Gastrocnemius medialis (tissue), 4 donors: ENCODE results near the gene RILPL2.
"Not testable (repeated sequence)": the region's sequence is repeated elsewhere in the genome, so short reads cannot be mapped to it uniquely, and the experiment has no call there.

Experiments
- POLR2A ChIP-seq, 2 donors: fragments of 450-650 bp; IDR thresholded peaks; one replicate each; pipeline ENCODE4 v1.6.1; 2017; ENCODE audit warnings: antibody characterized with exemption in 2 of 2, mild to moderate bottlenecking in 2 of 2, moderate library complexity in 2 of 2
- TF ChIP-seq, protein P1 (sequence below), 5 experiments: fragments of 450-650 bp in 3 of 5; fragments of 200-600 bp in 2 of 5; sonication (generic) in 2 of 5; IDR thresholded peaks in 4 of 5; conservative IDR thresholded peaks in 1 of 5; 1 replicate in 4 of 5; 2 replicates in 1 of 5; pipeline ENCODE4 v1.5.1; 2016 to 2019; ENCODE audit warnings: antibody characterized with exemption in 5 of 5, mild to moderate bottlenecking in 3 of 5, moderate library complexity in 3 of 5

DNA sequence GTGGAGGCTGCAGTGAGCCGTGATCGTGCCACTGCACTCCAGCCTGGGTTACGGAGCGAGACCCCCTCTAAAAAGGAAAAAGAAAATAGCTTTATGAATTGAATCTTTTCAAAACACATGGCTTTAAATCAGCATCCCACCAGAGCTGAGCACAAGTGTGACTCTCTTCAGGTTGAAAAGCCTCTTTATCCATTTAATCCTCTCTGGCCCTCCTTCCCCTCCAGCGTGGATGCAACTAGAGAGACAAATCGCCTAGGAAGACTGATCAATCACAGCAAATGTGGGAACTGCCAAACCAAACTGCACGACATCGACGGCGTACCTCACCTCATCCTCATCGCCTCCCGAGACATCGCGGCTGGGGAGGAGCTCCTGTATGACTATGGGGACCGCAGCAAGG is 29.2 kb downstream of the RILPL2 start:
- TF ChIP-seq, protein P1, sequence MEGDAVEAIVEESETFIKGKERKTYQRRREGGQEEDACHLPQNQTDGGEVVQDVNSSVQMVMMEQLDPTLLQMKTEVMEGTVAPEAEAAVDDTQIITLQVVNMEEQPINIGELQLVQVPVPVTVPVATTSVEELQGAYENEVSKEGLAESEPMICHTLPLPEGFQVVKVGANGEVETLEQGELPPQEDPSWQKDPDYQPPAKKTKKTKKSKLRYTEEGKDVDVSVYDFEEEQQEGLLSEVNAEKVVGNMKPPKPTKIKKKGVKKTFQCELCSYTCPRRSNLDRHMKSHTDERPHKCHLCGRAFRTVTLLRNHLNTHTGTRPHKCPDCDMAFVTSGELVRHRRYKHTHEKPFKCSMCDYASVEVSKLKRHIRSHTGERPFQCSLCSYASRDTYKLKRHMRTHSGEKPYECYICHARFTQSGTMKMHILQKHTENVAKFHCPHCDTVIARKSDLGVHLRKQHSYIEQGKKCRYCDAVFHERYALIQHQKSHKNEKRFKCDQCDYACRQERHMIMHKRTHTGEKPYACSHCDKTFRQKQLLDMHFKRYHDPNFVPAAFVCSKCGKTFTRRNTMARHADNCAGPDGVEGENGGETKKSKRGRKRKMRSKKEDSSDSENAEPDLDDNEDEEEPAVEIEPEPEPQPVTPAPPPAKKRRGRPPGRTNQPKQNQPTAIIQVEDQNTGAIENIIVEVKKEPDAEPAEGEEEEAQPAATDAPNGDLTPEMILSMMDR (IDR thresholded peaks at IDR 0.05 in 4 of 5, conservative IDR thresholded peaks at IDR 0.05 in 1 of 5): not testable (repeated sequence)
- not testable (repeated sequence) for TF ChIP-seq POLR2A (IDR thresholded peaks at IDR 0.05)
